Right kidney (tissue), 1 donor: ENCODE data around the gene SLC12A4.

ENCODE experiments used
- DNase-seq: peaks from one replicate; pipeline ENCODE4 v3.0.0-alpha.2; 2016

SLC12A4 gene

DNA sequence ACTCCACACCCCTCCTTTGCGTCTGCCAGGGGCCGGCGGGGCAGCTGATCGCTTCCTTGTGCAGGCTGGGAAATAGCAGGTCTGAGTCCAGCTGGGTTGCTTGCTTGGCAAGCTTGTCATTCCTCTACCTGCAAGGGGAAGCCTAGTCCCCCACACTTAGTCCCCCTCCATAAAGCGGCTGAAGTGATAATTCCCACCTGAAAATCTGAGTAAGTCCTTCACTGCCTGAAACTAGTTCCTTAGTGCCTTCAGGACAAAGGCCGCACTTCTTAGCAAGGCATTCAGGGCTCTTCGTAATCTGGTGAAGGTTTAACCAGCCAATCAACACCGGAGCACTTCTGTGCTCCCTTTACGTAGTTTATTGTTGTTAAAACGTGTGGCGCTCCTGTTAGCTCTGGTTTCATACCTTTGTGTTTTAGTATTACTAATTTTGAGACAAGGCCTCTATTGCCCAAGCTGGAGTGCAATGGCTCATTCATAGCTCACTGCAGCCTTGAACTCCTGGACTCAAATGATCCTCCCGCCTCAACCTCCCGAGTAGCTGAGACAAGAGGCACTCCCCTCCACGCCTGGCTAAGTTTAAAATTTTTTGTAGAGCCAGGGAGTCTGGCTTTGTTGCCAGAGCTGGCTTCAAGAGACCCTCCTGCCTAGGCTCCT lies 74.6 kb downstream of the SLC12A4 start:
- no peak for DNase-seq
